Upper lobe of left lung (tissue), 6 donors: ENCODE results near the gene CLIC6. TPM values are rescaled to one million over a fixed set of nuclear protein-coding genes. Genes with fewer than 3 reads are reported as not detected.

Experiments
- ATAC-seq, 2 donors: fragments of 200-7000 bp; cut with Tn5 transposase; one replicate each; pipeline ENCODE4 v1.9.1; 2022; ENCODE audit warnings: mild to moderate bottlenecking in 2 of 2, moderate library complexity in 2 of 2; ENCODE audit not compliant: low FRiP score in 2 of 2
- DNase-seq, 2 donors: peaks; one replicate each; pipeline ENCODE4 v3.0.0-alpha.2; 2019 to 2020
- H3K27ac ChIP-seq, 4 donors: fragments of 200-600 bp; sonication (generic); one replicate each; pipeline ENCODE4 v1.5.1; 2016 to 2019
- H3K27me3 ChIP-seq, 4 donors: fragments of 200-600 bp; sonication (generic); one replicate each; pipeline ENCODE4 v1.5.1; 2017 to 2019
- H3K36me3 ChIP-seq, 4 donors: fragments of 200-600 bp; sonication (generic); one replicate each; pipeline ENCODE4 v1.5.1; 2016 to 2019
- H3K4me1 ChIP-seq, 4 donors: fragments of 200-600 bp; sonication (generic); one replicate each; pipeline ENCODE4 v1.5.1; 2018 to 2019
- H3K4me3 ChIP-seq, 4 donors: fragments of 200-600 bp; sonication (generic); one replicate each; pipeline ENCODE4 v1.5.1; 2017 to 2019; ENCODE audit warnings: mild to moderate bottlenecking in 2 of 4, moderate library complexity in 1 of 4
- H3K9me3 ChIP-seq, 4 donors: fragments of 200-600 bp; sonication (generic); one replicate each; pipeline ENCODE4 v1.5.1; 2018 to 2019
- EP300 ChIP-seq, 4 donors: sonication (generic); formaldehyde crosslinking; IDR thresholded peaks; one replicate each; pipeline ENCODE4 v1.5.1; 2017; ENCODE audit warnings: antibody characterized with exemption in 4 of 4, control low read depth in 2 of 4
- POLR2A ChIP-seq, 4 donors: fragments of 450-650 bp; IDR thresholded peaks; one replicate each; pipeline ENCODE4 v1.5.1; 2016 to 2017; ENCODE audit warnings: antibody characterized with exemption in 4 of 4, mild to moderate bottlenecking in 2 of 4
- POLR2AphosphoS5 ChIP-seq, 2 donors: sonication (generic); formaldehyde crosslinking; IDR thresholded peaks; one replicate each; pipeline ENCODE4 v1.5.1; 2017; ENCODE audit warnings: antibody characterized with exemption in 2 of 2
- WGBS, 2 donors: methylation state at CpG; one replicate each; pipeline ENCODE4 v1.1.5; 2017 to 2018; 5-methylcytosine and 5-hydroxymethylcytosine counted together
- total RNA-seq, 6 donors: library from RNA; depleted of rRNA in 4 of 6; stranded (reverse); fragments of >200 nt in 4 of 6; gene quantifications; one replicate each; pipeline versions ENCODE4 v1.1.0 to v1.2.1, GENCODE V29; 2016 to 2021
- TF ChIP-seq, protein P1 (sequence below), 6 experiments: fragments of 450-650 bp in 4 of 6; fragments of 200-600 bp in 2 of 6; sonication (generic) in 2 of 6; IDR thresholded peaks; one replicate each; pipeline ENCODE4 v1.5.1; 2016 to 2019; ENCODE audit warnings: antibody characterized with exemption in 6 of 6
- donor health status: DM: no; HTN: no; CAD: no; lungs with moderate emphysema.
- donor health status: DM: no; HTN: yes; CAD: no; lungs with severe emphysema.

The CLIC6 gene
- total RNA-seq, 6 donors from 2014 or later: 6.2 to 42.6 (median 13.8) TPM

DNA sequence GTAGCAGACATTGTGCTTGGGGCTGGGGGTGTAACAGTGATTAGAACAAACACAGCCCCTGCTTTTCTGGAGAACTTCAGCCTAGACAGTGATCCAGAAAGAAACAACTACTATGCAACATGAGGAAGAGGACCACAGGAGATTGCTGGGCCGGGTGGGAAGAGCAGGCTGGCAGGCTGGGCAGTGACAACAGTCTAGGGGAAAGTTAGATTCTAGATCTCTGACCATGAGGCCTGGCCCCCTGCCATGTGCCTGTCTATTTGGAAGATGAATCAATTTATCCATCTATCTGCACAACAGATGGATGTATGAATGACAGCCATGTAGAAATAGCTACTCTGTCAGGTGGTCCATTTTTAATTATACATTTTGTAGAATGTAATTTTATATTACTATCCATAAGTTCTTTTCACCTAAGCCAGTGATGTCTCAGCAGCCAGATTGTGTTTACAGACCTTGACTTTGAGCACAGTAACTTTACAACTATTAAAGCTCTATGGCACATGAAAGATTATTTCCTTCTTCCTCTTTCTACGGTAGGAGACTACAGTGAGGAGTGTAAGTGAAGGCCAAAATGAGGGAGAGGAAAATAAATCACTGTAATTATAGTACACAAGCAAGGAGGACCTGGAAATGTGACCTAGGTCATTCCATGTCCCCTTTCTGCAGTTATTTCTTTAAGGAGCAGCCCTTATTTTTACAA, 15.5 kb downstream of the CLIC6 start:
- DNase-seq (no peak), ATAC-seq (no peak)
- H3K36me3 ChIP-seq: no peaks in the 10 kb centered on the region
- 45 to 48% methylated on average over 2 of the region's 2 CpGs for WGBS, 2 donors
- TF ChIP-seq EP300 (IDR thresholded peaks at IDR 0.05): no peak
- TF ChIP-seq POLR2A (IDR thresholded peaks at IDR 0.05): no peak
- no peak for TF ChIP-seq POLR2AphosphoS5 (IDR thresholded peaks at IDR 0.05)
- TF ChIP-seq, protein P1, sequence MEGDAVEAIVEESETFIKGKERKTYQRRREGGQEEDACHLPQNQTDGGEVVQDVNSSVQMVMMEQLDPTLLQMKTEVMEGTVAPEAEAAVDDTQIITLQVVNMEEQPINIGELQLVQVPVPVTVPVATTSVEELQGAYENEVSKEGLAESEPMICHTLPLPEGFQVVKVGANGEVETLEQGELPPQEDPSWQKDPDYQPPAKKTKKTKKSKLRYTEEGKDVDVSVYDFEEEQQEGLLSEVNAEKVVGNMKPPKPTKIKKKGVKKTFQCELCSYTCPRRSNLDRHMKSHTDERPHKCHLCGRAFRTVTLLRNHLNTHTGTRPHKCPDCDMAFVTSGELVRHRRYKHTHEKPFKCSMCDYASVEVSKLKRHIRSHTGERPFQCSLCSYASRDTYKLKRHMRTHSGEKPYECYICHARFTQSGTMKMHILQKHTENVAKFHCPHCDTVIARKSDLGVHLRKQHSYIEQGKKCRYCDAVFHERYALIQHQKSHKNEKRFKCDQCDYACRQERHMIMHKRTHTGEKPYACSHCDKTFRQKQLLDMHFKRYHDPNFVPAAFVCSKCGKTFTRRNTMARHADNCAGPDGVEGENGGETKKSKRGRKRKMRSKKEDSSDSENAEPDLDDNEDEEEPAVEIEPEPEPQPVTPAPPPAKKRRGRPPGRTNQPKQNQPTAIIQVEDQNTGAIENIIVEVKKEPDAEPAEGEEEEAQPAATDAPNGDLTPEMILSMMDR (IDR thresholded peaks at IDR 0.05): no peak
- H3K27me3 ChIP-seq: no peaks in the 10 kb centered on the region
- H3K4me3 ChIP-seq: no peak overlapping the region
- H3K4me1 ChIP-seq: no peaks in the 10 kb centered on the region
- H3K9me3 ChIP-seq: peaks cover 0 to 11% (median 6%) of the 10 kb centered on the region in 4 donors
- no peak overlapping the region for H3K27ac ChIP-seq

DNA sequence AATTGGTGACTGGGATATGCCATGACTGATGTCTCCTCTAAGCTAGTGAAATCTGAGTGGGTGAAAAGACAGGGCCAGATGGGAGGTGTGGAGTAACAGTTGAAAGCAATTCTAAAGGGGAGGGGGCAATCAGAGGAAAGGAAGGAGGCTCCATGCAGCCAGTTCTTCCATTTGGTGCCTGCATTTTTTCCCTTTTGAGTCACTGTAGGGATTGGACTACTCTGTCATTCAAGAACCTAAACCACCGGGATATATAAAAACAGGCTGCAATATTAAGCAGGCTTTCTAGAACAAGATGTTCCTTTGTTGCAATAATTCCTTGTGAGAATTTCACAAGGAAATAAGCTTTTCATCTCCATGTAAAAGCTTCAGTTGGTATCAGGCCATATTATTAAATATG, 18.3 kb downstream of the CLIC6 start:
- Histone ChIP-seq H3K27ac (no peak overlapping the region), H3K4me1 (peaks cover 0 to 7% (median 0%) of the 10 kb centered on the region in 4 donors), H3K4me3 (no peak overlapping the region), H3K9me3 (no peaks in the 10 kb centered on the region), H3K27me3 (no peaks in the 10 kb centered on the region), H3K36me3 (no peaks in the 10 kb centered on the region)
- WGBS, 2 donors: 0 to 41% methylated on average over 1 of the region's 1 CpG
- TF ChIP-seq, protein P1 (IDR thresholded peaks at IDR 0.05): no peak
- TF ChIP-seq EP300 (IDR thresholded peaks at IDR 0.05) (no peak), POLR2AphosphoS5 (IDR thresholded peaks at IDR 0.05) (no peak), POLR2A (IDR thresholded peaks at IDR 0.05) (no peak)
- DNase-seq (no peak), ATAC-seq (no peak)

- 79 to 87% methylated on average over 2 of the region's 2 CpGs for WGBS, 2 donors
- TF ChIP-seq POLR2A (IDR thresholded peaks at IDR 0.05): no peak
- TF ChIP-seq, protein P1 (IDR thresholded peaks at IDR 0.05): no peak
- TF ChIP-seq POLR2AphosphoS5 (IDR thresholded peaks at IDR 0.05): no peak
- TF ChIP-seq EP300 (IDR thresholded peaks at IDR 0.05): no peak
- H3K9me3 ChIP-seq: no peaks in the 10 kb centered on the region
Measured at GRCh38 chr21:34687745-34688144, 19.0 kb downstream of the CLIC6 start.

DNA sequence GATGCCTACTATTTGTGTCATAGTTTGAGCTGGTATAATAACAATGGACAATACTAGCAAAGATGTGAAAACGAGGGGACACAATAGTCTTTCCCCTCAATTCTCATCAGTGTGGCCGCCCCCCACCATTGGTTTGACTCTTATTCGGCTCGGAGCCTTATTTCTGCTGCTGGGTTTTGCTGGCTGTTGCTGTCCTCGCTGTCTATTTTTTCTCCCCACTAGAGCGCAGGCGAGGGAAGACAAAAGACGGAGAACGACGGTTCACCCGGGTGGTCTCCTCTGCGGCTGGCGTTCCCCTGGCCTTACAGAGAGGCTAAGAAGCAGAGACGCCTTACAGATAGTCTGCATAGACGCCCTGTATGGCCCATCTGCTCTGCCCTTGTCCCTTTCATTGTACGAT, 19.4 kb downstream of the CLIC6 start:
- H3K27ac ChIP-seq: no peak overlapping the region
- peaks cover 0 to 15% (median 5%) of the 10 kb centered on the region in 4 donors for H3K4me1 ChIP-seq
- 90 to 93% methylated on average over 16 of the region's 16 CpGs for WGBS, 2 donors
- H3K9me3 ChIP-seq: no peaks in the 10 kb centered on the region
- ATAC-seq (peak in 1 of 2 donors; percentile 32), DNase-seq (no peak)
- TF ChIP-seq EP300 (IDR thresholded peaks at IDR 0.05): no peak
- no peak for TF ChIP-seq POLR2A (IDR thresholded peaks at IDR 0.05)
- no peak for TF ChIP-seq POLR2AphosphoS5 (IDR thresholded peaks at IDR 0.05)
- TF ChIP-seq, protein P1 (IDR thresholded peaks at IDR 0.05): no peak
- no peaks in the 10 kb centered on the region for H3K27me3 ChIP-seq
- no peaks in the 10 kb centered on the region for H3K36me3 ChIP-seq
- H3K4me3 ChIP-seq: no peak overlapping the region

More at GRCh38 chr21:34687745-34688144, 19.0 kb downstream of the CLIC6 start:
- no peak overlapping the region for H3K27ac ChIP-seq
- H3K4me1 ChIP-seq: peaks cover 0 to 11% (median 2%) of the 10 kb centered on the region in 4 donors
- H3K27me3 ChIP-seq: no peaks in the 10 kb centered on the region
- no peak for DNase-seq
- no peak overlapping the region for H3K4me3 ChIP-seq
- H3K36me3 ChIP-seq: no peaks in the 10 kb centered on the region
- no peak for ATAC-seq

- Histone ChIP-seq H3K27ac (no peak overlapping the region), H3K4me3 (no peak overlapping the region), H3K27me3 (no peaks in the 10 kb centered on the region), H3K9me3 (no peaks in the 10 kb centered on the region), H3K4me1 (peaks cover 0 to 17% (median 5%) of the 10 kb centered on the region in 4 donors), H3K36me3 (no peaks in the 10 kb centered on the region)
- no peak for ATAC-seq
- no peak for TF ChIP-seq POLR2A (IDR thresholded peaks at IDR 0.05)
- no peak for TF ChIP-seq POLR2AphosphoS5 (IDR thresholded peaks at IDR 0.05)
- TF ChIP-seq, protein P1 (IDR thresholded peaks at IDR 0.05): no peak
- no peak for TF ChIP-seq EP300 (IDR thresholded peaks at IDR 0.05)
- DNase-seq: no peak
- whole genome bisulfite sequencing, 2 donors: 92 to 95% methylated on average over 5 of the region's 5 CpGs
Measured at GRCh38 chr21:34688715-34689114, 19.9 kb downstream of the CLIC6 start.
